ENCODE results near the gene PDZRN3.

The PDZRN3 gene

DNA sequence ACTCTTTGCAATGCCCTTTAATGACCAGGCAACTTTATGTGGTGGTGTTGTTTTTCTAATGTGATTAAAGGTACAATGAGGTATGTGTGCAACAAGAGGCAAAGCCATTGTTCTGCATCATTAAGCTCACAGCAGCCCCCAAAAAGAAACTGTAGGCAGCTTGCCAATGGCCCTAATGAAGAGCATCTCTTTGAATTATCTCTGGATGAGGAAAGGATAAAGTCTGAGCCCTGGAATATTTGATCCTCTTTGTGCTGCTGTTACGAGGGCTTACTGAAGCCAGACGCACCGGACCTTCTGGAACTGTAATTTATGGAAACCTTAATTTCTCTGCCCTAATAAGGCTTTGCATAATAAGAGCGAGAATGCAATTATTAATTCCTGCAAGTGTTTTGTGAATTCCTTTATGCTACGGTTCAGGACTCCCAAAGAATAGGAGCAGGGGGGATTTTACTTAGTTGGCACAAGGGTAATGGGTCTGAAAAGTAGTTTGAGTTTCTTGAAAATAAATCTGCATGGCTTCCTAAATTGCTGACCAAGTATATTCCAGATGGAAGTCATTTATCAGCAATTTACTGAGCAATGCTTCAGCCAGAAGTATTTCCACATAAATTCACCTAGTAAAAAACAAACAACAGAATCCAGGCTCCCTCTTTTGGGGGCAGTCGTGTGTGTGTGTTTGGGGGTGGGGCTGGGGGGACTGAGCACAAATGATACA, 193.4 kb downstream of the PDZRN3 start:
- in situ Hi-C loops (cut with HindIII; ENCODE audit: low sequenced_read_pairs): no loop called here

DNA sequence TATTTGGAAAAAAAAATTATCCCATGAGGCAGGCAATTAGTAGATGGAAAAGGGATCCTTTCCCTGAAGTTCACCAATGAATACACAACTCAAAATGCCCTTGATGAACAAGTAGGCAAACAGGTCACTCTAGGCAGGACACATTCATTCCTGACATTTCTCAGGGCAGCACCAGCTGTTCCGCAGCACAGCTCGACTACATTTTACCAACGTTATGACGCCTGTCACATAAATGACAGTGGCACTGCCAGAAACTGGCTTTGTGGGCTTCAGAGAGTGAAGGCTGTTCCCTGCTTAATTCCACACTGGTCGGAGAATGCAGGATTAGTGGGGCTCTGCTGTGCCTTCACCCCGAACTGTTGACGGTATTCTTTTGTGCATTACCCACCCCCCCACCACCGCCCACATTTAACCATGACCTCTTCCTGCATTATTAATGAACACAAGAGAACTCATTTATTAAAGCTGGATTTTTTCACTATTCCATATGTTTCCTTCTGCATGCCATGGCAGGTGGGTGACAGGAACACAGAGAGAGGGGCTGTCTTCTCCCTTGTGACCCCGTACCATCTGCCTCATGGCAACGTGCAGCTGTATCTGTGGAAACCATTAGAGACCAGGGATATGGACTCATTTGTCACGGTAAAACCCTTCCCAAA, 197.6 kb downstream of the PDZRN3 start:
- no peak overlapping the region for H3K4me3 ChIP-seq (ENCODE audit: low read depth, low read length)
- TF ChIP-seq, protein P1, sequence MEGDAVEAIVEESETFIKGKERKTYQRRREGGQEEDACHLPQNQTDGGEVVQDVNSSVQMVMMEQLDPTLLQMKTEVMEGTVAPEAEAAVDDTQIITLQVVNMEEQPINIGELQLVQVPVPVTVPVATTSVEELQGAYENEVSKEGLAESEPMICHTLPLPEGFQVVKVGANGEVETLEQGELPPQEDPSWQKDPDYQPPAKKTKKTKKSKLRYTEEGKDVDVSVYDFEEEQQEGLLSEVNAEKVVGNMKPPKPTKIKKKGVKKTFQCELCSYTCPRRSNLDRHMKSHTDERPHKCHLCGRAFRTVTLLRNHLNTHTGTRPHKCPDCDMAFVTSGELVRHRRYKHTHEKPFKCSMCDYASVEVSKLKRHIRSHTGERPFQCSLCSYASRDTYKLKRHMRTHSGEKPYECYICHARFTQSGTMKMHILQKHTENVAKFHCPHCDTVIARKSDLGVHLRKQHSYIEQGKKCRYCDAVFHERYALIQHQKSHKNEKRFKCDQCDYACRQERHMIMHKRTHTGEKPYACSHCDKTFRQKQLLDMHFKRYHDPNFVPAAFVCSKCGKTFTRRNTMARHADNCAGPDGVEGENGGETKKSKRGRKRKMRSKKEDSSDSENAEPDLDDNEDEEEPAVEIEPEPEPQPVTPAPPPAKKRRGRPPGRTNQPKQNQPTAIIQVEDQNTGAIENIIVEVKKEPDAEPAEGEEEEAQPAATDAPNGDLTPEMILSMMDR (IDR thresholded peaks at IDR 0.05; ENCODE audit: low read depth, low read length): no peak
- in situ Hi-C loops (cut with HindIII; ENCODE audit: low sequenced_read_pairs): no loop called here
- DNase-seq (ENCODE audit: low read depth, low spot score): no peak

More for the DNA sequence above, 193.4 kb downstream of the PDZRN3 start:
- no peak for DNase-seq (ENCODE audit: low read depth, low spot score)
- no peak overlapping the region for H3K4me3 ChIP-seq (ENCODE audit: low read depth, low read length)
- TF ChIP-seq, protein P1 (IDR thresholded peaks at IDR 0.05; ENCODE audit: low read depth, low read length): no peak

DNA sequence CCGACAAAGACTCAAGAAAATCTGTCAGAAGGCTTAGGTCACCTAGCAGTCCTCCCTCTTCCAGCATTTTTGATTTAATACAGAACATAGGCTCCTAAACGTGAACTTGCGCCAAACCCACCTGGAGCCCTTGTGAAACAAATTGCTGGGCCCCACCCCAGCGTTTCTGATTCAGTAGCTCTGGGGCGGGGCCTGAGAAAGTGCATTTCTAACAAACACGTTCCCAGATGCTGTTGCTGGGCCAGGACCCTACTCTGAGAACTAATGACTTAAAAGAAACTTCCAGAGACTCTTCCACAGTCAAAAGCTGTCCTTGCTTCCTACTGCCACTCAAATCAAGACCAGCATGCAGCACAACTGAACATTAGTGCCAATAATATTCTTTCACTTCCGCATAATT, 198.1 kb downstream of the PDZRN3 start:
- no peak overlapping the region for H3K4me3 ChIP-seq (ENCODE audit: low read depth, low read length)
- no peak for DNase-seq (ENCODE audit: low read depth, low spot score)
- in situ Hi-C loops (cut with HindIII; ENCODE audit: low sequenced_read_pairs): no loop called here
- TF ChIP-seq, protein P1 (IDR thresholded peaks at IDR 0.05; ENCODE audit: low read depth, low read length): no peak

DNA sequence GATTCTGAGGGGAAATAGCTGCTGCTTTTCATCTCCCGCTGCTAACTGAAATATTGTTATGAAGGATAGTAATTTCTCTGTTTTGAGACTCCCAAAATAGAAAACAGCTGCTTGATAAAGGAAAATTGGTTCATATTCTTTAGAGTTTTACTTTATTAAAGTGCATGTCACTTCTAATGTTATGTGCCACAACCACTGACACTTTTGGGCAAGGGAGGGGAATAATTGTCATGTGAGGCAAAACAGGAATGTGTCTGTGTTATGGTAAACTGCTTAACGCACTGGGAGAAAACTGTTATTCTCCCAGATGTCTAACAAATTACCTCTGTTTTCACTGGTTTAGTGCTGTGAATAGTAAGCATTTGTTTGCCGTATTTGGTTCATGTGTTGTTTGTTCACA, 201.6 kb downstream of the PDZRN3 start:
- TF ChIP-seq, protein P1 (IDR thresholded peaks at IDR 0.05; ENCODE audit: low read depth, low read length): no peak
- no peak overlapping the region for H3K4me3 ChIP-seq (ENCODE audit: low read depth, low read length)
- no peak for DNase-seq (ENCODE audit: low read depth, low spot score)
- in situ Hi-C loops (cut with HindIII; ENCODE audit: low sequenced_read_pairs): no loop called here

DNA sequence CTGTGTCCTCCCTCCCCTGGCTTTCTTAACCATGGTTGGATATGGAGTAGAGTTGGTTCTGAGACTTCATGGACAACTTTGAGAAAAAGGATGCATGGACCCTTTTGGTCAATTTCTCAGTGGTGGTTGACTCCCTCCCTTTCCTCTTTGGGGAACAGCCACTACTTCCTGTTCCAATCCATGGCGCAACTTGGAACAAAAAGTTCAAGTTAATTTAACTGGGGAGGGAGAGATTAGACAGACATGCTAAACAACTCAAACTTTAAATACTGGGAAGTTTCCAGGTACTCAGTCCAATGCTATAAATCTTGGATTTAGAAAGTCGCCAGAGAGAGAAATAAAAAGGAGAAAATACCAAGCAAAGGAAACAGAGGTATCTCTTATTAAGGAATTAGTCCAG, 202.2 kb downstream of the PDZRN3 start:
- in situ Hi-C loops (cut with HindIII; ENCODE audit: low sequenced_read_pairs): no loop called here
- no peak for DNase-seq (ENCODE audit: low read depth, low spot score)
- no peak overlapping the region for H3K4me3 ChIP-seq (ENCODE audit: low read depth, low read length)
- TF ChIP-seq, protein P1 (IDR thresholded peaks at IDR 0.05; ENCODE audit: low read depth, low read length): no peak

DNA sequence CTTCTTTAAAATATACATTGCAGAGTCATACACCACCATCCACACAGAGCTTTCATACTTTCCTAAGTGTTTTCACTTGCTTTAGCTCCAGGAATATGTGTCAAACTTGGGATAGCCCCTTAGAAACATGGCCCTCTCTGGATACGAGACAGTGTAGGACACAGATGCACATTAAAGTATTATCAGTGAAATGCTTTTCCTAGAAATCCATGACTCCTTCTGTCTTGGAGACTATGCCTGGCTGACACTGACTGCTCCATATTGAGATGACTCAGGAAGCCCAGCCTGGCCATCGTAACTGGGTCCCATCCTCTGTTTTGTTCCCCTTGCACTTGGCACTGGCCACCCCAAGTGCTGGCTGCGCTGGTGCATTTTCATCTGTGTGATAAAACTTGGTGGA, 204.8 kb downstream of the PDZRN3 start:
- H3K4me3 ChIP-seq (ENCODE audit: low read depth, low read length): no peak overlapping the region
- in situ Hi-C loops (cut with HindIII; ENCODE audit: low sequenced_read_pairs): no loop called here
- TF ChIP-seq, protein P1 (IDR thresholded peaks at IDR 0.05; ENCODE audit: low read depth, low read length): no peak
- DNase-seq (ENCODE audit: low read depth, low spot score): no peak
